T-helper 1 cell (primary cell): ENCODE results near the gene NDUFS3.

Source experiments
- DNase-seq, 5 donors: peaks; one replicate each; pipeline ENCODE4 v3.0.0-alpha.2; 2012 to 2020

Gene NDUFS3

DNA sequence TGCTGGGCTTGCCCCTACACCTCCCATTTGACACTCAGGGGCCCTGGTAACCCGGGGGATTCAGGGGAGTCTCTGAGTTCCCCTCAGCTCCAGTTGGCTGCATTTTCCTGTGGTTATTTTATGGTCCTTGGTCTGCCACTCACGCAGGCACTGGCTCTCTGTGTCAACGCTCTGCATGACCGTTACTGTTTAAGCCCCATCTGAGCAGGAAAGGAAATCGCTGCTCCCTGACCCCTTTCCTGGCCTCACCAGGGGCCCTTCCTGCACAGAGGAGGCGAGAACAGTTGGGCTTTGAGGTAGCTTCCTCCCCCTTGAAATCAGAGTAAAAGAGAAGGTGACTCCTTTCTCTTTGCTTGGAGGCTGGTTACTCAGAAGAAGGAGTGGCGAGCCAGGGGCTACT lies 12.9 kb downstream of the NDUFS3 start:
- DNase-seq, result peak in 1 of 5 donors; percentile 36

DNA sequence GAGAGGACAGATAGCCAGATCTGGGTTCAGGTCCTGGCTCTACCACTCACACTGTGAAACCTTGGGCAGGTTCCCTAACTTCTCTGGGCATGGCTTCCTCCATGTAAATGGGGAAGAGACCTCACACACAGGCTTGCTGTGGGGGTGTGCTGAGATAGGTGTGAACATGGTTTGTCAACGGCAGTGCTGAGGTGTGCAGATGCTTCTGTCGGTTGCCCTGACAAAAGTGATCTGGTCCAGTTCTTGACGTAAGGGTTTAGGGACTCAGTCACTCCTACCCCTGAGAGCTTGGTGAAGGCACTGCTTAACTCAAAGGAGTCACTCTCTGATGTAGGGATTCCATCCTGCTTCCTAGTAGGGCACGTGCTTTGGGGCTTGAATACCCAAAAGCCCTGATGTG lies 13.4 kb downstream of the NDUFS3 start:
- no peak for DNase-seq

DNA sequence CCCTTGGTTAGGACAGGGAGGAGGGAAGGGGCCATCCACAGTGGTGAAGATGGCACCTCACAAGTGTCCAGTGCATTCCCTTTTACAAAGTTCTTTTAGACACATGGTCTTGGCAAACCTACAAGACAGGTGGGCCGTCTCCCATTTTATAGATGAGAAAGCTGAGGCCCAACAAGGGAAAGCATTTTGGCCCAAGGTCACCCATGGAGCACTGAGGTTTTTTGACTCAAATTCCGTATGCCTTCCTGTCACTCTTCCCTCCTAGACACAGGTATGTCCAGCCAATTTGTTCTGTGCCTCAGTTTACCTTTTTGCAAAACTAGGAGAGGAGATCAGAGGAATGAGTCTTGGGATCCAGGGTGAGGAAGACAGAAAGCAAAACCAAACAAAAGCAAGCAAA lies 14.1 kb downstream of the NDUFS3 start:
- DNase-seq, result no peak

DNA sequence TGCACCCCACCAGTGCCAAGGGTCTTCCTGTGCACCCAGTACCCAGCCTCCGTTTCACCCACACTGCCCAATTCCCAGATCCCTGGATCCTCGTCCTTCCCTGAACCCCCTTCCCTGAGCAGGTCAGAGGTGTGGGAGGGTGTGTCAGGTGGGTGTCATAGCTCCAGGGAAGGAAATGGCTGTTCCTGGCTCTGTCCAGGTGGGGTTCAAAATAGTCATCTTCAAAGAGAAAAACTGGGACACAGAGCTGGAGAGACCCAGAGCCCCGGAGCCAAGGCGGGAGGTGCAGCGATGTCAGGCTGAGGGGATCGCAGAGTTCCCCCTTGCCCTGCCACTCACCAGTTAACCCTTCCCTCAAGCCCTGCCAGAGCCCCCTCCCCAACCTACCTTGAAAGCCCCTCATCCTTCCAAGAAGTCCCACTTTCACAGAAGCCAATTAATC lies 14.6 kb downstream of the NDUFS3 start:
- no peak for DNase-seq

DNA sequence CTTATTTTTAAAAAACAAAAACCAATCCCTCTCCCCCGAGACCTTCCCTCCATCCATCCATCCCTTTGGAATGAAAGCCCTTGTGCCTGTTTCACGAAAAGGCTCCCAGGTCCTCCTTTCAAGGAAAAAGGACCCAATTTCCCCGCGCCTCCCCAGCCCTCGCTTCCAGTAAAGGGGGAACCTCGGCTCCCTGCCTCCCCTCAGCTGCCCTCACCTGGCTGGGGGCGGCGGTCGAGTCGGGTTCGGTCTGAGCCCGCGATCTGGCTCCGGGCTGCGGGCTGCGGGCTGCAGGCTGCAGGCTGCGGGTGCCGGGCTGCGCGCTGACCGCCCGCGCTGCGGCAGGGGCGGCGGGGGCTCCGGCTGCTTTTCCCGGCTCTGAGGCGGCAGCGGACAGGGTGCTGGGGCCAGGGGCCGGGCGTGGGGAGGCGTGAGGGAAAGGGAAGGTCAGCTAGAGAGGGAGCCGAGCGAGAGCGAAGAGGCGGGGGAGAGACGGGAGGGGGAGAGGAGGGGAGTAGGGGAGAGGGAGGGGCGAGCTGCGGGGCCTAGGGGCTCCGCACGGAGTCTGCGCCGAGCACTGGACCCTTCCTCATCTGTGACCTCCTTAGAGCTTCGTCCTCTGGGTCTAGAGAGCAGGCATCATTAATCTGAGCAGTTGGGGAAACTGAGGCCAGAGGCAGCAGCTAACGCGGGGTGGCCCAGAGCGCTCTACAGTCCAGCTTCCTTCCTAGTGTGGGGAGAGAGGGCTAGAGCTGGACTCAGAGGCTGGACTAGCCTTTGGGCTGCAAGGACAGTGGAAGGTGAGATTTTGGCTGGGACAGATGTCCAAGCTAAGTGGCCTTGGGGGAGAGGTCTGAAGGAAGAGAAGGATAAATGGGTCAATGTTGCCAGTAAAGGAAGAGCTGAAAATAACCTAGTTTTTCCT lies 15.3 kb downstream of the NDUFS3 start, which contains the start of gene C1QTNF4:
TSS of gene C1QTNF4 (minus strand) at position 478 of the 922 bp plus-strand sequence. CDS start 3,601 bp downstream, outside the sequence.
- DNase-seq, result no peak

DNA sequence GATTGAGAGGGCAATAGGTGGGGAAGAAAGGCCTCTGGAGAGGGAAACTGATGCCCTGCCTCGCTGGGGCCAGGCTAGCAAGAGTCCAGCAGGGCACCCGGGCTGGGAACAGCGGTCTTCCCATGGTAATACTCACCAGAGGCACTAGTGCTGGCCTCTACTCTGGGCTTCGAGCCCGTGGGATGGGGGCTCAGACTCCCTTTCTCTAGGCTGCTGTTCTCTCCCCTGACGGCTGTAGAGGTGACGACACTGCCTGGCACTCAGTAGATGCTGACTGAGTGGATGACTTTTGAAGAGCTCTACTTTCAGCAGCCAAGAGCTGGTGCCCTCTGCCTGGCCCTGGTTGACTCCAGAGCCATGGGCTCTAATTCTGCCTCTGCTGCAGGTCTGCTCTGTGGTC lies 16.2 kb downstream of the NDUFS3 start:
- DNase-seq, result no peak

DNA sequence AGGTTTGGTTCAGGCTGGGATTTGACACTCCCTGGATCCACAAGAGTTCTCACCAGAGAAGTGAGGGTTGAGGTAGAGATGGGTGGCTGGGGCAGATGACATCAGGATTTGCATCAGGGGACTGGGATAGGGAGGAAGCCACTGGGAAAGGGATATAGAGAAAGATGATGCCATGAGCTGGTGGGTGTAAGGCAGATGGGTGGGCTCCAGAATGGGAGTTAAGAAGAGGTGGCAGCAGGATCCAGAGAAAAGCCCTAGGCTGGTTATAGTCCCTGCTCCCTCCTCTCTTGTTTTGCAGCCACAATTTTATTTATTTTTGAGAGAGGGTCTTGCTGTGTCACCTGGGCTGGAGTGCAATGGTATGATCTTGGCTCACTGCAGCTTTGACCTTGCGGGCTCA lies 17.1 kb downstream of the NDUFS3 start:
- DNase-seq, result no peak

DNA sequence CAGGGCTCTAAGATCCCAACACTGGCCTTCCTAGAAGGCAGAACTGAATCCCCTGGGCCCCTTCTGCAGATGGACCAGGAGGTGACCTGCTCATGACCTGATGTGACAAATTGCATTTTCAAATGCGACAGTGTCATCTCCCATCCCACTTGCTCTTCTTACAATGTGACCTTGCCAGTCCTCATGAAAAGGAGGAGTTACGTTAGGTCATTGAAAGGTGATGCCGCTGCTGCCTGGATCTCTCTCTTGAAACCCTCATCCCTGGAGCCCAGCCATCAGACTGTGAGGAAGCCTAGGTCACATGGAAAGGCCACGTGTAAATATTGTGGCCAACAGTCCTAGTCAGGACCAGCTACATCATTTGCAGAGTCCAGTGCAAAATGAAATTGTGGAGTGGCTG lies 21.0 kb downstream of the NDUFS3 start:
- DNase-seq, result no peak

DNA sequence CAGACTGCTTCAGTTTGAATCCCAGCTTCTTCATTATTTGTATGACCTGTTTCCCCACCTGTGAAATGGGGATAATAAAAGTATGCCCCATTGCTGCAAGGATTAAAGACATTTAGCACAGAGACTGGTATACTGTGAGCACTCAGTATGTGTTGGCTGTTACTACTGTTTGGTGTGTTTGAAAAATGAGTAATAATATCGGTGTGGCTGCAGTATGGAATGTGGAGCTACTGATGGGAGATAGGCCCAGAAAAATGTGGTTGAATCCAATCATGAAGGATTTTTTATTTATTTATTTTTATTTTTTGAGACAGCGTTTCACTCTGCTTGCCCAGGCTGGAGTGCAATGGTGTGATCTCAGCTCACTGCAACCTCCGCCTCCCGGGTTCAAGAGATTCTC lies 24.4 kb downstream of the NDUFS3 start:
- no peak for DNase-seq

DNA sequence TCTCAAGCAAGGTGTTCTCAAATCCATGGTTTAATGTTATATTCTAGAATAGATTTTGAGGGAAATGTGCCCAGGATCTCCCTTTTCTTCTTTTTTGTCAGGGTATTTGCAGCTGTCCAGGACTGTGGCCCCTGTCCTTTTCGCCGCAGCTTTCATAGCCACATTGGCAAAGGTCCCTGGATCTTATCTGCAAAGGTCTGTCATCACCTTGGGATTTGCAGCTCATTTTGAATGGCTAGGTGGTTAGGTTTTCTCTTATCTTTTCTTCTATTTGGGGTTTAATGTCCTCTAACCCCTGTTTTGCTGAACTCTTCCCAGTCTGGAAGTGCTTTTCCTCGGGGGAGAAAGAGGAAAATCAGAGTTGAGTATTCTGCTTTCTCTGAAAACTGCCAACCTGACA lies 27.0 kb downstream of the NDUFS3 start:
- no peak for DNase-seq

DNA sequence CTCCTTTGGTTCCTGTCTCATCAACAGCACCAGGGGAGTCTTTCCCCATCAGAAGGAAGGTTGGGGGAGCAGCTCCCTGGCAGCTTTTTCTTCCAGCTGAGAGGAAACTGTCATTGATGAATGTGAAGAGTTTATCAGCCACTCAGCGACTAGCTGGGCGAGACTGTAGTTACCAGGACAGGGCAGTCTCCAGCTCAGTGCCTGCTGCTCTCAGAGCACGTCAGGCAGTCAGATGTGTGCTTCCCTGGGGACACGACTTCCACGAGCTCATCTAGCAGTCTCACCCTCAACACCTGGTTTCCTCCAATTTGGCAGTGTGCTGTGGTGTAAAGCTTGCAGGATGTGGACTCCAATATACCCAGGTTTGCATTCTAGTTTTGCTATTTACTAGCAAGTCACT lies 27.9 kb downstream of the NDUFS3 start:
- no peak for DNase-seq

DNA sequence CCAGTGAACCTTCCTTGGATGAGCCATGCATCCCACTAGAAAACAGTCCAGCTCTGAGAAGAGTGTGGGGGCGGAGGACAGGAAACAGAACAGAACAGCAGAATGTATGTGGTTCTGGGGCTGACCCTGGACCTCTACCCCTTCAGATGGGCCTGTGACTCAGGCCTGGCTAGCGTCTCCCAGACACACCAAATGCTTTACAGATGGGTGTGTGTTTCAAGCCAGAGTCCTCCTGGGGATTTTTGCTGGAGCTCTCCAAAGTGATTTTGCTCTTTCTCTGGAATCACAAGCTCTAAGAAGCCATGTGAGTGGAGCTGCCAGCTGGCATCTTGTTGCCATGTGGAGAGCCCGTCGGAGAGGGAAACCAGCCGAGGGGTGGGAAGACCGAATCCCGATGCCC lies 28.5 kb downstream of the NDUFS3 start:
- no peak for DNase-seq

DNA sequence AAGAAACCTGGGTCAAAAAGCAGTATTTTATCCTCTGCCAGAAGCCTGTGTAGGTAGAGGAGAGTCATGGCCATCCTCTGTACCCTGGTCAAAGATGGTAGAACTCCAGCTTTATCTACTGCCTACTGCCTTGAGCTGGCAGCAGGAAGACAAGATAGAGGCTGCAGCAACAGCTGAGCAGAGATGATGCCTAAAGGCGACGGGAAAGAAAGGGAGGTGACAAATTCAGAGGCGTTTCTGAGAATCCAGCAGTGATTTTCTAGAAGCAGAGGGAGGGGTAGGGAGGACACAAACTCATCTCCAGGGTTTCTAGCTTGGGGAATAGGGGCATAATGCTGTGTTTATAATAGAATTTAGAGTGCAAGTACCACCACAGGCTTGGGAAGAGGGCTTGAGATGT lies 30.8 kb downstream of the NDUFS3 start:
- peak in 1 of 5 donors; percentile 25 for DNase-seq

DNA sequence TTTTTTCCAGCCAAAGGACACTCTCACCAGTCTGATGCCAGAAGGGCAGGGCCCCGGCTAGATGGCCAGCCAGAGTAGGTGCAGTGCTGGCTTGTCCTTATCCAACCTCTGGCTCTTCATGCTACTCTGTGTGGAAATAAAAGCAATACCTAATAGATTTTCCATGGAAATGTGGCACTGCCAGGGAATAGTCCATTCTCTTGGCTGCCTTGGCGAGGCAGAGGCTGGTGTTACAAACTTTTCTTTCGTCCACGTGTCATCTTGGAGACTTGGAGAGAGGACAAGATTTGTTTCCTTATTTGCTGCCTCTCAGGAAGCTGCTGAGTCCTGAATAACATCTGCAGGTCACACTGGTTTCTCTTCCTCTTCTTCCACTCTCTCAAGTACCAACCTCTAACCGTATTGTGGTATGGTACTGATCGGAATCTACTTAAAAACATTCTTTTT lies 32.5 kb downstream of the NDUFS3 start:
- no peak for DNase-seq

DNA sequence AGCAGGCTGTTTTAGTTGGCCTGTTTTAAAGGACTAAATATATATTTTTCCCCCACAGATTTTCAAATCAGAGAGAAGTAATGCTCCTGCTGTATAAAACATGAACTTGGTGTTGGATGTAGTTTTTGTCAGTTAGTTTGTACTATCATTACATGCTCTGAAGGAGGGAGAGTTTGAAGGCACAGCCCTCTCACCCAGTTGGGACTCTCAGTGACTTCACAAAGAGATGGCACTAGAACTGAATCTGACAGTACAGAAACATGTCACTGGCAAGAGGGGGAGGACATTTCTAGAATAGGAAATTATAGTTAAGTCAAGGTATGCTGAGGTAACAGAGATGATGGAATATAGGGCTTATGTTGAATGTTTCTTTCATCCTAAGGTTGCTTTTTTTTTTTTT lies 36.4 kb downstream of the NDUFS3 start:
- DNase-seq, result no peak

DNA sequence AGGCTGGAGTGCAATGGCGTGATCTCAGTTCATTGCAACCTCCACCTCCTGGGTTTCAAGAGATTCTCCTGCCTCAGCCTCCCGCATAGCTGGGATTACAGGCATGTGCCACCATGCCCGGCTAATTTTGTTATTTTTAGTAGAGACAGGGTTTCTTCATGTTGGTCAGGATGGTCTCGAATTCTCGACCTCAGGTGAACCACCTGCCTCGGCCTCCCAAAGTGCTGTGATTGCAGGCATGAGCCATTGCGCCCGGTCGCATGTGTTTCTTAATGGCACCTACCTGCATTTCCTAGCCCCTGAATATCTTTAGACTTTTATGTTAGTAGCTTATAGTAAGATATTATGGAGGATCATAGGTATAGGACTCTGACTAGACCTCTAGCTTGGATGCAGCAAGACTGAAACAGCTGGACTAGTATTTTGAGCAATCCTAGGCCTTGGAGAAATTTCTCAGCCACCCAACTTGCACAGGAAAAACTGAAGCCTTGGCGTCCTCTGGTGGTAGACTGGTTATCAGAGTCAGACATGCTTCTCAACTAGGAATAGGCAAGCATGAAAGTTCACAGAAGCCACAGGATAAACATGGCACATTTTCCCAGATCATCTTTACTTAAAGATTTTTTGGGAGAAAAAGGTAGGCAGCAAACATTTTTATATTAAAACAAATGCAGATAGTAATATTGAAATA lies 38.0 kb downstream of the NDUFS3 start:
- DNase-seq, result peak in 1 of 5 donors; percentile 13

DNA sequence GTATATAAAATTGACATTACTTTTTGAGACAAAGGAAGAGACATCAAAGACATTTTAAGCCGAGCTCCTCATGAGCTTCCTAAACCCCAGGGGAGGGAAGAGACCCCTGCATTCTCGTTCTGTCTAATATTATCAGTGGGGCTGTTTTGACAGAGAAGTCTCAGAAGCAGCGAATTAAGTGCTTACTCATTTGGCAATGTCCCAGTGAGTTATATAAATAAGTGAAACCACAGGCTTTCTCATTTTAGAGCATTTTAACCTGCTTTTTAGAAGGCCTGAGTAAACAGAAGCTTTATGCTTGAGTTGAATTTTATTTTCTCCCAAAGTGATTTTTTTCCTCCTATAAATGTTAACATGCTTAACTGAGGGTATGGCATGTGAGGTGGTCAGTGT lies 38.5 kb downstream of the NDUFS3 start:
- no peak for DNase-seq

DNA sequence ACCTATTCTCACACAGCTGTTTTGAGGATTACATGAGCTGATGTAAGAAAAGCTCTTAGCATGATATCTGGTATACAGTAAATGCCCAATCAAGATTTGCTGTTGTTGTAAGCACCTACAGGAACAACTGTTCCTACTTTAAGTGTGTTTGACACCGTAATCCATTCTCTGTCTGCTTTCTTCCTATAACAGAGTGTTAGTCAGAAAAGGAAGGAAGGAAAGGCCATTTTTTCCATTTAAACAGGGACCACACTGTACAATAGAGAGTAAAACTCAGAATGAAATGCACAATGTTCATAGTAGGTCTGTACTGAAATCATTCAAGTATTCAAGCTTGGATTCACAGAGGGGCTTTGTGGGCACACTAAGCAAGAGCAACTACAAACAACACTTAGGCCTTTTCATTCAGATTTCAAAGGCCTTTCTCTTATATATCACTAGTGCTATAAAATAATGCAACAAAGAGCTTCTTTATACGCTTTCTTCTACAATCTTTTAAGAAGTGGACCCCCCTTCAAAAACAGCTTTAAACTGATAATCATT lies 42.0 kb downstream of the NDUFS3 start:
- DNase-seq, result no peak

DNA sequence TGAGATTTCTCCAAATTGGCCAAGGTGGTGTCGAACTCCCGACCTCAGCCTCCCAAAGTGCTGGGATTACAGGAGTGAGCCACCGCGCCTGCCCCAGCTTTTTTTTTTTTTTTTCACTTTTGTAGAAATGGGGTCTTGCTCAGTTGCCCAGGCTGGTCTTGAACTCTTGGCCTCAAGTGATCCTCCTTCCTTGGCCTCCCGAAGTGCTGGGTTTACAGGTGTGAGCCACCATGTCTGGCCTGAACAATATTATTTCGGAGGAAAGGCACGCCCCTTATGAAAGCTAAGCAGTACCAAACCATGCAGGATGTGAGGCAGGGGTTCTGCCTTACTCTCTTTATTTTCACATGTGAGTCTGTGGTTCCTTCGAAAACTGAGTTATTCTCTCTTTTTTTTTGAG lies 47.4 kb downstream of the NDUFS3 start:
- DNase-seq, result no peak

DNA sequence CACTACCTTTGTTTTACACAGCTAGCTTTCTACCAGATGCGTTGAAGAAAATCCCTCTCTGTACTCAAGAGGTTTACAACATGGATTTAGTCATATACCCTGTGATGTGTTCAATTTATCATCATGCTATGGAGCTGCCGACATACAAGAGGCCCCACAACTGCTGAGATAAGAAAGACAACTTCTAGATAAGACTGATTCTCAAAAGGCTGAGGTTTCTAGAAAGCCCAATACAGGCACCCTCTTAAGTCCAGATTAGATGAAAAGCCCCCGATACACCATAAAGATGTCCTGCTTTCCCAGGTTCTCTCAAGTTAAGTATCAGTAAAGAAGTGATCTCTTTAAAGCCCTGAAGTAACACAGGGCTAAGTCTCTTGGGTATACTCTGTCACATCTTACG lies 49.2 kb downstream of the NDUFS3 start:
- no peak for DNase-seq

DNA sequence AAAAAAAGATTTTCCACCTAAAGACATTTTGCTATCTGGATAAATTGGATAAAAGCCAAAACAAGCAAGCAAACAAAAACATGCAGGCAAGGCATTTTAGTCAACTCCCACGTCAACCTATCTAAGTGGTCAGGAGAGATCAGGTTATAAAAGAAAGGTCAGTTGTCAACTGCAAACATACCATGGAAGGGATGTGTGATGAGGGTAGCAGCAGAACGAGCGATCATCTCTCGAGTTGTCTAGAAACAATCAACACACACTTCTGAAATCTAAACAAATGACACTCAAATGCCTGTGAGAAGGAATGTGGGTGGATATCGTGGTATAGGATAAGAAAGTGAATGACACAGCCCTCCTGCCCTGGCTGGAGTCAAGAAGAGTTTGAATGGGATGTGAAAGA lies 52.6 kb downstream of the NDUFS3 start:
- DNase-seq, result no peak
